K562 (cell line): ENCODE results near the gene KLHL29.

Experiments used
- JUN ChIP-seq, 2 experiments: sonication (generic) in 1 of 2; formaldehyde crosslinking in 1 of 2; IDR thresholded peaks; 2 replicates each; pipeline versions ENCODE4 v1.6.1 to v1.8.0; 2012 to 2022; ENCODE audit warnings: borderline replicate concordance in 2 of 2, mild to moderate bottlenecking in 2 of 2, improper control_type of control experiment in 1 of 2, low read depth in 1 of 2, low read length in 1 of 2, missing genetic modification reagents in 1 of 2
- SIN3B ChIP-seq: fragments of 450-650 bp; IDR thresholded peaks from 2 replicates; pipeline ENCODE4 v1.6.1; 2017; ENCODE audit warnings: low read depth, mild to moderate bottlenecking, moderate library complexity

GRCh38 chr2:23484767-23485166, 99.8 kb downstream of the KLHL29 start:
- TF ChIP-seq SIN3B, result no peak
- TF ChIP-seq JUN (IDR thresholded peaks at IDR 0.05; ENCODE audit: borderline replicate concordance, low read depth, low read length), result no peak
- TF ChIP-seq JUN (CRISPR knock-in tag; IDR thresholded peaks at IDR 0.05; ENCODE audit: borderline replicate concordance), result no peak
